IMR-90 (cell line): Measurements from ENCODE around the gene VAMP3.

Experiments used
- BHLHE40 ChIP-seq: fragments of 150-350 bp; IDR thresholded peaks from 2 replicates; pipeline ENCODE4 v1.6.1; 2016; ENCODE audit warnings: mild to moderate bottlenecking, low read depth, low read length
- CEBPB ChIP-seq: IDR thresholded peaks from 2 replicates; pipeline ENCODE4 v1.6.1; 2012; ENCODE audit warnings: low read depth, low read length, improper control_type of control experiment
- CHD1 ChIP-seq: IDR thresholded peaks from 2 replicates; pipeline ENCODE4 v1.6.1; 2012; ENCODE audit warnings: low read depth, low read length, improper control_type of control experiment
- CTCF ChIP-seq: conservative IDR thresholded peaks from 2 replicates; pipeline ENCODE4 v1.5.1; 2012; ENCODE audit warnings: mild to moderate bottlenecking, low read depth, low read length, improper control_type of control experiment
- ELK1 ChIP-seq: fragments of 150-350 bp; IDR thresholded peaks from 2 replicates; pipeline ENCODE4 v1.6.1; 2016; ENCODE audit warnings: low read depth, mild to moderate bottlenecking, low read length, moderate library complexity, borderline replicate concordance
- FOS ChIP-seq: fragments of 150-350 bp; IDR thresholded peaks from 2 replicates; pipeline ENCODE4 v1.6.1; 2016; ENCODE audit warnings: low read depth, low read length
- MAFK ChIP-seq: IDR thresholded peaks from 2 replicates; pipeline ENCODE4 v1.6.1; 2012; ENCODE audit warnings: low read depth, low read length, improper control_type of control experiment
- NFE2L2 ChIP-seq: fragments of 150-350 bp; IDR thresholded peaks from 2 replicates; pipeline ENCODE4 v1.6.1; 2016; ENCODE audit warnings: low read depth, mild to moderate bottlenecking, low read length
- POLR2A ChIP-seq: IDR thresholded peaks from 2 replicates; pipeline ENCODE4 v1.6.1; 2012; ENCODE audit warnings: mild to moderate bottlenecking, low read depth, low read length
- RAD21 ChIP-seq: IDR thresholded peaks from 2 replicates; pipeline ENCODE4 v1.6.1; 2012; ENCODE audit warnings: low read length, improper control_type of control experiment
- RCOR1 ChIP-seq: IDR thresholded peaks from 2 replicates; pipeline ENCODE4 v1.6.1; 2012; ENCODE audit warnings: mild to moderate bottlenecking, low read length, improper control_type of control experiment; ENCODE audit not compliant: insufficient replicate concordance
- RFX5 ChIP-seq: IDR thresholded peaks from 2 replicates; pipeline ENCODE4 v1.8.0; 2012; ENCODE audit warnings: low read depth, mild to moderate bottlenecking, low read length, moderate library complexity
- SMC3 ChIP-seq: fragments of 150-350 bp; IDR thresholded peaks from 2 replicates; pipeline ENCODE4 v1.6.1; 2016; ENCODE audit warnings: low read depth, mild to moderate bottlenecking, antibody characterized with exemption, low read length, moderate library complexity
- USF2 ChIP-seq: fragments of 150-350 bp; IDR thresholded peaks from 2 replicates; pipeline ENCODE4 v1.6.1; 2017; ENCODE audit warnings: mild to moderate bottlenecking, antibody characterized with exemption, low read length, low read depth

GRCh38 chr1:7827126-7827955 lies 56.2 kb downstream of the VAMP3 start:
- TF ChIP-seq MAFK, result no peak
- TF ChIP-seq POLR2A, result no peak
- no peak for TF ChIP-seq RFX5
- no peak for TF ChIP-seq CTCF
- TF ChIP-seq CEBPB, result no peak
- TF ChIP-seq USF2, result no peak
- TF ChIP-seq NFE2L2, result no peak
- no peak for TF ChIP-seq BHLHE40
- TF ChIP-seq ELK1, result no peak
- no peak for TF ChIP-seq RCOR1
- TF ChIP-seq RAD21, result no peak
- no peak for TF ChIP-seq FOS
- no peak for TF ChIP-seq CHD1
- no peak for TF ChIP-seq SMC3
